GM10248 (cell line): ENCODE results near the gene AIDA.
A peak's percentile ranks its signal among the peaks of the same experiment; 100 is the strongest.
"Not testable (repeated sequence)": the region's sequence is repeated elsewhere in the genome, so short reads cannot be mapped to it uniquely, and the experiment has no call there.

Source experiments
- CTCF ChIA-PET: fragments of 300-600 bp; sonication (Branson Sonifier 250); formaldehyde crosslinking; extraction: SDS; loops from one replicate; lab custom pipeline; 2021; ENCODE audit warnings: antibody characterized with exemption; lab: Yijun Ruan, JAX
- POLR2A ChIA-PET: fragments of 350-650 bp; sonication (Branson Sonifier 250); formaldehyde crosslinking; extraction: SDS; loops from one replicate; lab custom pipeline; 2020; ENCODE audit warnings: antibody characterized with exemption; lab: Yijun Ruan, JAX
- DNase-seq: peaks from one replicate; pipeline ENCODE4 v3.0.0; 2012; ENCODE audit errors: extremely low spot score
- CTCF ChIP-seq: IDR thresholded peaks from 2 replicates; pipeline ENCODE4 v1.5.1; 2012; ENCODE audit warnings: mild to moderate bottlenecking, low read depth; ENCODE audit errors: extremely low read depth, missing control alignments, control extremely low read depth

AIDA gene

DNA sequence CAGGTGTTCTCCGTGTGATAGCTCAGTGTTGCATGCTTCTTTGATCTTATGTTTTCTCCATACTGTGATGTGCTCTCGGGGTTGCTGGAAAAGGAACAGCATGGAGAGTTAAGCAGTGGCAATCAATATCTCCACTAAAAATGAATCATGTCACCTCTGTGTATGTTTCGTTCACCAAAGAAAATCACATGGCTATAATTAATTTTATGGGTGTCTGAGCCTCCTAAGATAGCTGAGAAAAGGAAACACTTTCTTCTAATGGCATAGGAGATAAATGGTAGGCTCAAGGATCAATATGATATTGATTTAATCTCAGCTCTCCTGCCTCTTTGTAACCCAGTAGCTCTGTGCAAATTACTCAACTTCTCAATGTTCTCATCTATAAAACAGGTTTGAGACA is 39.0 kb upstream of the AIDA start:
- no peak for DNase-seq
- no peak for TF ChIP-seq CTCF
- ChIA-PET CTCF (interaction anchor here (1.0 to 2.4 kb wide), 6 partner anchors 8 to 372 kb away, joined by 3 to 6 read pairs (median 4); partner anchors contain the start of gene FAM177B), POLR2A (no interaction called here)

- POLR2A ChIA-PET, result no interaction called here
- peak; percentile 28 for DNase-seq
- TF ChIP-seq CTCF, result no peak
- CTCF ChIA-PET, result interaction anchor here (1.0 to 2.4 kb wide), 7 partner anchors 11 to 373 kb away, joined by 3 to 8 read pairs (median 5); partner anchors contain the start of gene FAM177B
Observed at GRCh38 chr1:222750651-222751050, 38.4 kb upstream of the AIDA start.

DNA sequence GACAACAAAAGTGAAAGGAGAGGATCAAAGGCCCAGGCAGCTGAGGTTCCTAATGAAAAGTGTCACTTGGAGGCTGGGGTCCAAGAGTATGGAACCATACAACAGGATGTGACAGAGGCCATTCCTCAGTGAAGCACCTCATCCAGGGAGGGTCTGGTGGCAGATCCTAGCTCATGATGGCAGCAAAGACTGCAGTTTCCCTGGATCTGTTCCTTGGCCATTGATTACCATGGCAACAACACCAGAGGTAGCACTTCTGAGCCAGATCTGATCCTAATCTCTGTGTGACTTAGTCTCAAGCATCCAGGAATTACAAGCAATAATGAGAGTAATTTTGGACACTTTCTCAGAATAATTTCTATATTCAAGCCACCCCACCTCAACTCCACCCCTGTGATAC is 37.6 kb upstream of the AIDA start:
- TF ChIP-seq CTCF, result no peak
- ChIA-PET CTCF (interaction anchor here (0.6 to 2.4 kb wide), 5 partner anchors 11 to 374 kb away, joined by 3 to 8 read pairs (median 5); partner anchors contain the start of gene FAM177B), POLR2A (no interaction called here)
- no peak for DNase-seq

GRCh38 chr1:222741630-222742457 is 29.6 kb upstream of the AIDA start:
- POLR2A ChIA-PET, DNase-seq: not testable (repeated sequence)
- CTCF ChIA-PET, result interaction anchor here (1.6 kb wide), 1 partner anchor 14 kb away, joined by 3 read pairs; no protein-coding TSS in a partner anchor

DNA sequence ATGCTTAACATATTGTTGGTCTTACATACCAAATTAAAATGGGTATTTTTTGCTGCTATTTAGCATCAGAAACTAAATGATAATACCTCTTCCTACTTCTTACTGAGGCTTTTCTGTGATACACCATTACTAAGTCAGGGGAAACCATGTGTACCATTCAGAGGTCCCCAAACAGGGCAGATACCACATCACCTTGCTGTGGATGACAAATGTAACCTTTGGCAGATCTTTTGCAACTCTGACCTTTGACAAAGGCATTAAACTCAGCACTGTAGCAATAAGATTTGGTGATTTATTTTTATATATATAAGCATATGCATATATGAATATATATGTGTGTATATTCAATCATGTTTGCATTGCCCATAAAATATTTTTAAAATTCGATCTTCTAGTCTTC is 27.6 kb upstream of the AIDA start:
- TF ChIP-seq CTCF, result no peak
- DNase-seq, result no peak
- CTCF ChIA-PET, result interaction anchor here (1.1 to 2.9 kb wide), 7 partner anchors 10 to 384 kb away, joined by 3 to 12 read pairs (median 3); no protein-coding TSS in a partner anchor
- POLR2A ChIA-PET, result no interaction called here

GRCh38 chr1:222739465-222739864 is 27.2 kb upstream of the AIDA start:
- TF ChIP-seq CTCF, result no peak
- ChIA-PET CTCF (interaction anchor here (0.7 to 2.9 kb wide), 12 partner anchors 11 to 384 kb away, joined by 3 to 12 read pairs (median 3); no protein-coding TSS in a partner anchor), POLR2A (no interaction called here)
- DNase-seq, result no peak

GRCh38 chr1:222736972-222737371 is 24.7 kb upstream of the AIDA start, which contains the start of gene FAM177B:
Gene FAM177B (plus strand): TSS chr1:222737202. CDS start chr1:222746546, 9,344 bp downstream.
- TF ChIP-seq CTCF, result no peak
- ChIA-PET POLR2A (no interaction called here), CTCF (interaction anchor here (0.7 to 1.8 kb wide), 9 partner anchors 12 to 386 kb away, joined by 3 to 6 read pairs (median 4); no protein-coding TSS in a partner anchor)
- DNase-seq, result no peak
